ENCODE results near the gene LGALS13.

LGALS13 gene

DNA sequence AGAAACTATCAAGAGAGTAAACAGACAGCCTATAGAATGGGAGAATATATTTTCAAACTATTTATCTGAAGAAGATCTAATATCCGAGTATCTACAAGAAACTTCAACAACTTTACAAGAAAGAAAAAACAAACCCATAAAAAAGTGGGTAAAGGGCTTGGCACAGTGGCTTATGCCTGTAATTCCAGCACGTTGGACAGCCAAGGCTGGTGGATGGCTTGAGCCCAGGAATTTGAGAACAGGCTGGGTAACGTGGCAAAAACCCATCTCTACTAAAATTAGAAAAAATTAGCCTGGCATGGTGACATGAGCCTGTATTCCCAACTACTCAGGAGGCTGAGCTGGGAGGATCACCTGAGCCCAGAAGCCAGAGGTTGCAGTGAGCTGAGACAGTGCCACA, 45.6 kb downstream of the LGALS13 start:
- TF ChIP-seq, protein P1, sequence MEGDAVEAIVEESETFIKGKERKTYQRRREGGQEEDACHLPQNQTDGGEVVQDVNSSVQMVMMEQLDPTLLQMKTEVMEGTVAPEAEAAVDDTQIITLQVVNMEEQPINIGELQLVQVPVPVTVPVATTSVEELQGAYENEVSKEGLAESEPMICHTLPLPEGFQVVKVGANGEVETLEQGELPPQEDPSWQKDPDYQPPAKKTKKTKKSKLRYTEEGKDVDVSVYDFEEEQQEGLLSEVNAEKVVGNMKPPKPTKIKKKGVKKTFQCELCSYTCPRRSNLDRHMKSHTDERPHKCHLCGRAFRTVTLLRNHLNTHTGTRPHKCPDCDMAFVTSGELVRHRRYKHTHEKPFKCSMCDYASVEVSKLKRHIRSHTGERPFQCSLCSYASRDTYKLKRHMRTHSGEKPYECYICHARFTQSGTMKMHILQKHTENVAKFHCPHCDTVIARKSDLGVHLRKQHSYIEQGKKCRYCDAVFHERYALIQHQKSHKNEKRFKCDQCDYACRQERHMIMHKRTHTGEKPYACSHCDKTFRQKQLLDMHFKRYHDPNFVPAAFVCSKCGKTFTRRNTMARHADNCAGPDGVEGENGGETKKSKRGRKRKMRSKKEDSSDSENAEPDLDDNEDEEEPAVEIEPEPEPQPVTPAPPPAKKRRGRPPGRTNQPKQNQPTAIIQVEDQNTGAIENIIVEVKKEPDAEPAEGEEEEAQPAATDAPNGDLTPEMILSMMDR (conservative IDR thresholded peaks at IDR 0.05; ENCODE audit: low read depth), result no peak
- no peak overlapping the region for H3K27ac ChIP-seq
- no peak for DNase-seq (ENCODE audit: low spot score)
- CTCF ChIA-PET, result no interaction called here
- POLR2A ChIA-PET (ENCODE audit: low non-redundant PET), result no interaction called here

GRCh38 chr19:39655613-39656012, 53.3 kb downstream of the LGALS13 start, which contains the start of gene LGALS16:
Gene LGALS16, plus strand, starts transcription at chr19:39655913. Its CDS starts 49 bp downstream, at chr19:39655962.
- TF ChIP-seq, protein P1 (conservative IDR thresholded peaks at IDR 0.05; ENCODE audit: low read depth), result no peak
- CTCF ChIA-PET, result no interaction called here
- no peak for DNase-seq (ENCODE audit: low spot score)
- POLR2A ChIA-PET (ENCODE audit: low non-redundant PET), result no interaction called here
- no peak within 1 kb of the TSS for H3K27ac ChIP-seq

All from RWPE1 (cell line).